Posterior vena cava (tissue), 2 donors: ENCODE data around the gene ARMC12. TPM values are rescaled to one million over a fixed set of nuclear protein-coding genes. Genes with fewer than 3 reads are reported as not detected.
"Not testable (repeated sequence)": the region's sequence is repeated elsewhere in the genome, so short reads cannot be mapped to it uniquely, and the experiment has no call there.

Experiments used
- DNase-seq: peaks from one replicate; pipeline ENCODE4 v3.0.0-alpha.2; 2020; ENCODE audit warnings: low spot score
- intact Hi-C, 2 donors: fragments of 100-400 bp; cut with DNase I; formaldehyde crosslinking; loops; one replicate each; pipeline versions ENCODE4 v1.14.1 to v1.14.2; 2022 to 2023
- long read RNA-seq, 2 donors: library from polyadenylated mRNA; unstranded; transcript quantifications; one replicate each; pipeline ENCODE4 v2.0.0, GENCODE V29; 2020 to 2021
- total RNA-seq, 2 donors: library from RNA; stranded (reverse); fragmentation: NEBNext Ultra II Directional; extraction: Animal tissue kit (Norgen Biotek cat#: 25700); gene quantifications; one replicate each; pipeline ENCODE4 v1.2.1, GENCODE V29; 2021
- donor health status: DM: yes; HTN: yes; CAD: no.
- donor health status: DM: yes; HTN: yes; CAD: no.

Gene ARMC12
- total RNA-seq = 1 to 10 TPM in 1 of 2 donors, under 1 TPM in 1; 0.57 to 1.1 TPM
- long read RNA-seq, donor 1 = 0 reads
- long read RNA-seq, donor 2, partial matches to known transcripts = 0 of 1 reads
- long read RNA-seq, donor 2, other reads (novel, unspliced or antisense) = 1 of 1 reads

DNA sequence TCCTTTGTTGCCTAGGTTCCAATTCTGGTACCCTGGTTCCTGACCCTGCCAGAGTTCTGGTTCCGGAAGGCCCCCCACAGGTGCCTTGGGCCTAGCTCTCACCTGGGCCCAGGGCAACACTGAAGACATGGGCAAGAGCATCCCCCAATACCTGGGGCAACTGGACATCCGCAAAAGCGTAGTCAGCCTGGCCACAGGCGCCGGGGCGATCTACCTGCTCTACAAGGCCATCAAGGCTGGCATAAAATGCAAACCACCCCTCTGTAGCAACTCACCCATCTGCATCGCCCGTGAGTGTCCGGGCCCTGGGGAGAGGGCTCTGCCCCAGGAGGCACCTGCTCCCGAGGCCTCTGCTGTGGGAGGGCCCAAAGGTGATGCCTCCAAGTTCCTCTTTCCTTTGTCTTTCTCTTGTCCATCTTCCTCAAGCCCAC is at the start of gene ARMC12:
Gene ARMC12, plus strand, starts transcription at position 51 of the 431 bp plus-strand sequence. Its CDS starts 77 bp downstream, at position 128.
- intact Hi-C loops = loop anchor here (1.0 to 5.0 kb wide), 5 partner anchors 48 to 215 kb away; partner anchors contain the start of gene FKBP5 (in 2 of the 2)
- peak; percentile 83 for DNase-seq

DNA sequence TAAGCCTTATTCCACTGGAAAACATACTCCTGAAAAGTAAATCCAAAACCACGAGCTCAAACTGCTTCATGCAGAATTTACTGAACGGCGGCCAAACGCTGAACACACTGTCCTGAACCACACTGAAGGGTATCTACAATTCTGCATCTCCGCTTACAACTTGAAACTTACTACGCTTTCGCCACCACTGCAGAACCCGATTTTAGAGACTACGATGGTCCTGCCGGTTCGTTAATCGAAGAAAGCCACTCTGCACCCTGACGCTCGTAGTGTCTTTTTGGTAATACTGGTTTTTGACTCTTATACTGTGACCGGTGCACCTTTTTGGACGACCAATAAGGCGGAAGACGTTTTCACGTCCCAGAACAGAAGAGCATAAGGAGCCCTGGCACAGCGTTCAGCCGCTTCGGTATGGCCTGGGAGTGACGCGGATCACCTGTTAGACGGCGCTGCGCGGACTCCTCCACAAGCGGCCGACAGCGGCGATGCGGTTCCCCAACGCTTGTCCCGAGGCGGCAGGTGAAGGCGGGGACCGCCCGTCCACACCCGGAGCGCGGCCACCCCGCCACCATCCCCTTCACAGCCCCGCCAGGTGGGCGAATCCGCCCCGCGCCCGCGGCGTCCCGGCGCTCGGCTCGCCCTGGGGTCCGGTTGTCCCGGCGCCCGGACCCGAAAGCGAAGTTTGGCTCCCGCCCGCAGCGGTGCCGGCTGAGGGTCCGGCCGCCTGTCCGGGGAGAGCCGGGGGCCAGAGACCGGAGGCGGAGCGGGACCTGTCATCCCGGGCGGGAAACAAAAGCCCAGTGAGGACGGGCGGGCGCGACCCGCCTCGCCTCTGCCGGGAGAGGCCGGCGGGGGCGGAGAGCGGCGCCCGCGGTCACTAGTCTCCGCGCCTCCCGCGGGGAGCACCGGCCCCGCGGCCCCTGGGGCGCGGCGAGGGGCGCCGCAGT is 48.9 kb upstream of the ARMC12 start:
- intact Hi-C loops = loop anchor here (2.0 to 10.0 kb wide), 5 partner anchors 49 to 1906 kb away; partner anchors contain the start of gene ARMC12 (in 2 of the 2)
- DNase-seq = peak; percentile 89

GRCh38 chr6:35688605-35689322 is 48.1 kb upstream of the ARMC12 start, which contains the start of gene FKBP5:
TSS of gene FKBP5 (minus strand) at chr6:35688915. CDS start at chr6:35642824, 46,091 bp downstream.
- intact Hi-C loops = loop anchor here (2.0 to 10.0 kb wide), 5 partner anchors 48 to 1906 kb away; partner anchors contain the start of gene ARMC12 (in 2 of the 2)
- peak; percentile 99 for DNase-seq

GRCh38 chr6:35690006-35690405 is 46.8 kb upstream of the ARMC12 start:
- DNase-seq, intact Hi-C loops: not testable (repeated sequence)

DNA sequence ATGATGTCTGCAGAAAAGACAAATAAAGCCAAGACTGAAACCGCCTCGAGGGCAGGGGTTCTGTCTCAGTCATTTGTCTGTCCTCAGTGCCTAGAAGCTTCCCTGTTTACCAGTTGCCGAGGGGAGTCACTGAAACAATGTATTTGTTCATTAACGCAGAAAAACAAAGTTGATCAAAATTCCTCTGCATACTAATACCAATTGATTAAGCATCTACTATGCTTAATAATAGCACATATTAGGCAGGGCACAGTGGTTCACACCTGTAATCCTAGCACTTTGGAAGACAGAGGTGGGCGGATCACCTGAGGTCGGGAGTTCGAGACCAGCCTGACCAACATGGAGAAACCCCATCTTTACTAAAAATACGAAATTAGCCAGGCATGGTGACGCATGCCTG is 46.3 kb upstream of the ARMC12 start:
- intact Hi-C loops = no loop called here
- DNase-seq = no peak

DNA sequence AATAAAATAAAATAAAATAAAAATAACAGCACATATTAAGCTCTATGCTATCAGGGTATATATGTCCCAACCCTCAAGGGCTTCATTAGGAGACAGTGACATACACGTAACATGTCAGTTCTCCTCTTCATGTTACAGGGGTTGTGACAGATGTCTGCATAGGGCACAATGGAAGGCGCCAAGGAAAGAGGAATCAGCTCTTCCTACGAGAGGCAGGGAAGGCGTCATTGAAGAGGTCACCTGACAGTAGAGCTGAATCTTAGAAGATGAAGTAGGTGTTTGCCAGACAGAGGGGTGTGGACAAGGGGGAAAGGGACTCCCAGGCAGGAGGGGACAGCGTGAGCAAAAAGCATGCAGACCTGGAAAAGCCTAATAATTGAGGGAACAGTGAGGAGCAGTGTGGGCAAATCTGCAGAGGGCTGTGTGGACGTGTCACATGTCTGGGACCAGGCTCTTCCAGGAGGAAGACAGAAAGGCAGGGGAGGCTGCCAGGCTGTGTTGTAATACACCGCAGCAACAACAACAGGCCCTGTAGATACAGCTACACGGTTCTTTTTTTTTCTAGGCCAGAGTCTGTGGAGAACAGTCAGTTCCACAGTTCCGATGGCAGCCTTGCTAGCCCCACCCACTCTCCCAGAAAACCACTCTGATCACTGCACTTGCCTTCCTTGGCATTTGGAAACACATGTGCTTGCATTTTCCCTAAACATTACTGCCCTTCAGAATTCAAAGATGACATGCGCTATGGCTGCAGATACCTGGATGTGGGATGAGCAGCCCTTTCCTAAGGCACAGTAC is 45.6 kb upstream of the ARMC12 start:
- intact Hi-C loops = no loop called here
- DNase-seq = peak; percentile 96

GRCh38 chr6:35694462-35694861 is 42.4 kb upstream of the ARMC12 start:
- intact Hi-C loops = no loop called here
- DNase-seq = no peak

DNA sequence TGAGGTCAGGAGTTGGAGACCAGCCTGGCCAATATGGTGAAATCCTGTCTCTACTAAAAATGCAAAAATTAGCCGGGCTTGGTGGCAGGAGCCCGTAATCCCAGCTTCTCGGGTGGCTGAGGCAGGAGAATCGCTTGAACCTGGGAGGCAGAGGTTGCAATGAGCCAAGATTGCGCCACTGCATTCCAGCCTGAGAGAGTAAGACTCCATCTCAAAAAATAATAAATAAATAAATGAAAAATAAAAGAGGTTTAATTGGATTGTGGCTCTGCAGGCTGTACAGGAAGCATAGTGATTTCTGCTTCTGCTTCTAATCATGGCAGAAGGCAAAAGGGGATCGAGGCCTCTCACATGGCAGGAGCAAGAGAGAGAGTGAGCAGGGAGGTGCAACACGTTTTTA is 38.4 kb upstream of the ARMC12 start:
- intact Hi-C loops, DNase-seq: not testable (repeated sequence)

- no peak for DNase-seq
- intact Hi-C loops = no loop called here
These were observed 38.0 kb upstream of the ARMC12 start for GRCh38 chr6:35698858-35699257.

GRCh38 chr6:35703554-35703953 is 33.3 kb upstream of the ARMC12 start:
- intact Hi-C loops = no loop called here
- no peak for DNase-seq

GRCh38 chr6:35706468-35706867 is 30.4 kb upstream of the ARMC12 start:
- intact Hi-C loops = no loop called here
- DNase-seq = no peak

GRCh38 chr6:35707714-35708407 is 29.0 kb upstream of the ARMC12 start:
- intact Hi-C loops = no loop called here
- no peak for DNase-seq

GRCh38 chr6:35708585-35708984 is 28.2 kb upstream of the ARMC12 start:
- DNase-seq = no peak
- intact Hi-C loops = no loop called here

GRCh38 chr6:35710241-35710847 is 26.5 kb upstream of the ARMC12 start:
- no peak for DNase-seq
- intact Hi-C loops = no loop called here

GRCh38 chr6:35711731-35712130 is 25.1 kb upstream of the ARMC12 start:
- intact Hi-C loops = no loop called here
- no peak for DNase-seq

GRCh38 chr6:35713006-35713767 is 23.6 kb upstream of the ARMC12 start:
- DNase-seq = no peak
- intact Hi-C loops = no loop called here

DNA sequence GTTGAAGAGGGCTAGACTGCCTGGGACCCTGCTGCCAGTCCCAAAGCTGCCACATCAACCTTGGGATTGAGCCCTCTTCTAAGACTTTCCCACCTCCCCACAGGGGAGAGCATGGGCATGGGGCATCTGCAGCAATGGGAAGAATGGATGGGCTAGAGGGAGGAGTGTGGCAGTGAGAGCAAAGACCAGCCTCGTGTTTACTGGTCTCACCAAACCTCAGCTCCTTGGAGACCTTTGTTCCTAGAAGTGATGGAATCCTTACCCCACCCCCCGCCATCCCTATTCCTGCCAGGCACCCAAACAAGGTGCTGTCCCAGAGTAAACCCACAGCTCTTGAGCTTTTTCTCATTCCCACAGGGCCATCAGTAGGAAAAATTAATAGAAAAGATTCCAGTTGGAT is 20.0 kb upstream of the ARMC12 start:
- no peak for DNase-seq
- intact Hi-C loops = no loop called here
